H1 (cell line): ENCODE data around the gene SEMA6D. TPM values are rescaled to one million over a fixed set of nuclear protein-coding genes. Genes with fewer than 3 reads are reported as not detected.

Source experiments
- CTCF ChIA-PET: fragments of 300-600 bp; sonication (Branson Sonifier 250); formaldehyde crosslinking; loops from one replicate; lab custom pipeline; 2021; ENCODE audit not compliant: partially characterized antibody; lab: Charles Lee
- POLR2A ChIA-PET: fragments of 300-600 bp; sonication (Branson Sonifier 250); formaldehyde crosslinking; loops from one replicate; lab custom pipeline; 2021; ENCODE audit warnings: inconsistent platforms; ENCODE audit not compliant: partially characterized antibody; lab: Charles Lee
- DNase-seq, 2 experiments: peaks; one replicate each; pipeline versions ENCODE4 v3.0.0 to v3.0.0-alpha.2; 2010 to 2022; ENCODE audit warnings: low spot score in 2 of 2, low read depth in 1 of 2, mixed read lengths in 1 of 2
- FAIRE-seq: peaks from 2 replicates; lab custom pipeline; 2011; peaks lifted over from hg19 to GRCh38; lab: Jason Lieb, UNC
- H2AFZ ChIP-seq: 2 replicates; pipeline ENCODE4 v1.8.1; 2012; ENCODE audit warnings: low read length, inconsistent platforms
- H2AK5ac ChIP-seq: 2 replicates; pipeline ENCODE4 v1.6.1; 2013; ENCODE audit warnings: low read depth, low read length
- H2BK120ac ChIP-seq: replicated peaks from 2 replicates; pipeline ENCODE3; 2013; ENCODE audit warnings: low read depth, low read length, inconsistent platforms
- H2BK12ac ChIP-seq: 2 replicates; pipeline ENCODE4 v1.6.1; 2013; ENCODE audit warnings: low read depth, low read length
- H2BK15ac ChIP-seq: 2 replicates; pipeline ENCODE4 v1.6.1; 2013; ENCODE audit warnings: low read length
- H2BK20ac ChIP-seq: 2 replicates; pipeline ENCODE4 v1.6.1; 2013; ENCODE audit warnings: low read length
- H2BK5ac ChIP-seq: 2 replicates; pipeline ENCODE4 v1.6.1; 2013; ENCODE audit warnings: low read depth, low read length
- H3K14ac ChIP-seq: 2 replicates; pipeline ENCODE4 v1.6.1; 2013; ENCODE audit warnings: inconsistent platforms; ENCODE audit not compliant: insufficient read length
- H3K18ac ChIP-seq: 2 replicates; pipeline ENCODE4 v1.6.1; 2013; ENCODE audit warnings: low read length; ENCODE audit errors: extremely low read depth
- H3K23ac ChIP-seq: 2 replicates; pipeline ENCODE4 v1.6.1; 2013; ENCODE audit warnings: inconsistent platforms; ENCODE audit not compliant: insufficient read length
- H3K23me2 ChIP-seq: 2 replicates; pipeline ENCODE4 v1.6.1; 2013; ENCODE audit warnings: low read depth, low read length
- H3K27ac ChIP-seq: 2 replicates; pipeline ENCODE4 v1.6.1; 2011; ENCODE audit warnings: low read depth, low read length, inconsistent platforms
- H3K27me3 ChIP-seq, 4 experiments: replicated peaks in 1 of 4; 1 replicate in 1 of 4; 2 replicates in 3 of 4; pipeline versions ENCODE4 v1.6.1 to v1.8.1; 2011 to 2013; ENCODE audit warnings: low read length in 3 of 4, mild to moderate bottlenecking in 3 of 4, inconsistent platforms in 2 of 4, mixed read lengths in 2 of 4, moderate library complexity in 1 of 4; ENCODE audit not compliant: control insufficient read depth in 3 of 4, insufficient read depth in 3 of 4; ENCODE audit errors: extremely low read depth in 1 of 4
- H3K36me3 ChIP-seq, 4 experiments: 2 replicates each; pipeline versions ENCODE4 v1.6.1 to v1.8.1; 2011 to 2013; ENCODE audit warnings: mild to moderate bottlenecking in 4 of 4, low read length in 3 of 4, moderate library complexity in 2 of 4, control low read depth in 1 of 4, inconsistent platforms in 1 of 4; ENCODE audit not compliant: insufficient read depth in 4 of 4, control insufficient read depth in 2 of 4
- H3K4ac ChIP-seq: replicated peaks from 2 replicates; pipeline ENCODE3; 2013; ENCODE audit warnings: low read length, low read depth, mixed read lengths, inconsistent platforms; ENCODE audit not compliant: insufficient read length
- H3K4me1 ChIP-seq, 4 experiments: replicated peaks in 1 of 4; 1 replicate in 1 of 4; 2 replicates in 3 of 4; pipeline versions ENCODE4 v1.6.1 to v1.8.1; 2011 to 2013; ENCODE audit warnings: low read length in 3 of 4, inconsistent platforms in 2 of 4, mixed read lengths in 1 of 4; ENCODE audit not compliant: insufficient read depth in 4 of 4, control insufficient read depth in 3 of 4
- H3K4me2 ChIP-seq, 2 experiments: 2 replicates each; pipeline versions ENCODE4 v1.6.1 to v1.8.1; 2011 to 2013; ENCODE audit warnings: low read depth in 2 of 2, low read length in 2 of 2, control low read depth in 1 of 2, inconsistent platforms in 1 of 2, mild to moderate bottlenecking in 1 of 2; ENCODE audit not compliant: insufficient read depth in 1 of 2
- H3K4me3 ChIP-seq, 4 experiments: fragments of 200-600, 300-600 bp in 1 of 4; sonication (generic), shearing (Covaris generic), sonication (Bioruptor Twin) in 1 of 4; 2 replicates each; pipeline versions ENCODE4 v1.5.1 to v1.8.1; 2011 to 2016; ENCODE audit warnings: low read length in 4 of 4, low read depth in 3 of 4, control low read depth in 2 of 4, inconsistent platforms in 2 of 4, mild to moderate bottlenecking in 2 of 4, mixed read lengths in 1 of 4, moderate library complexity in 1 of 4; ENCODE audit not compliant: insufficient read depth in 2 of 4; ENCODE audit errors: extremely low read depth in 1 of 4
- H3K56ac ChIP-seq: replicated peaks from 2 replicates; pipeline ENCODE3; 2013; ENCODE audit warnings: low read depth, mild to moderate bottlenecking, mixed read lengths, low read length, inconsistent platforms; ENCODE audit not compliant: insufficient read length
- H3K79me1 ChIP-seq: 2 replicates; pipeline ENCODE4 v1.6.1; 2013; ENCODE audit warnings: low read depth, low read length, control low read depth
- H3K79me2 ChIP-seq, 2 experiments: 2 replicates each; pipeline versions ENCODE4 v1.6.1 to v1.8.1; 2012 to 2013; ENCODE audit warnings: low read length in 2 of 2, mild to moderate bottlenecking in 2 of 2, inconsistent platforms in 1 of 2; ENCODE audit not compliant: insufficient read depth in 2 of 2, control insufficient read depth in 1 of 2
- H3K9ac ChIP-seq, 4 experiments: replicated peaks in 1 of 4; 1 replicate in 1 of 4; 2 replicates in 3 of 4; pipeline versions ENCODE4 v1.6.1 to v1.8.1; 2011 to 2013; ENCODE audit warnings: low read depth in 3 of 4, low read length in 3 of 4, control low read depth in 2 of 4, mild to moderate bottlenecking in 2 of 4, moderate library complexity in 2 of 4, inconsistent platforms in 1 of 4; ENCODE audit errors: extremely low read depth in 1 of 4
- H3K9me3 ChIP-seq, 2 experiments: 2 replicates each; pipeline versions ENCODE4 v1.6.1 to v1.8.1; 2012 to 2013; ENCODE audit warnings: mild to moderate bottlenecking in 2 of 2, moderate library complexity in 2 of 2, control low read depth in 1 of 2, inconsistent platforms in 1 of 2, low read depth in 1 of 2, low read length in 1 of 2, mixed read lengths in 1 of 2; ENCODE audit not compliant: insufficient read depth in 2 of 2
- H4K20me1 ChIP-seq, 2 experiments: replicated peaks in 1 of 2; 2 replicates each; pipeline versions ENCODE3 to v1.8.1; 2011 to 2013; ENCODE audit warnings: inconsistent platforms in 2 of 2, low read length in 2 of 2, mild to moderate bottlenecking in 1 of 2; ENCODE audit not compliant: insufficient read depth in 2 of 2, control insufficient read depth in 1 of 2
- H4K5ac ChIP-seq: 2 replicates; pipeline ENCODE4 v1.6.1; 2013; ENCODE audit warnings: low read length, low read depth, mixed read lengths, inconsistent platforms; ENCODE audit not compliant: insufficient read length
- H4K8ac ChIP-seq: 2 replicates; pipeline ENCODE4 v1.8.0; 2013; ENCODE audit warnings: mild to moderate bottlenecking, moderate library complexity, low read length, inconsistent platforms; ENCODE audit not compliant: insufficient read depth; ENCODE audit errors: extremely low read depth
- H4K91ac ChIP-seq: replicated peaks from 2 replicates; pipeline ENCODE3; 2013; ENCODE audit warnings: low read length, mixed read lengths, inconsistent platforms; ENCODE audit not compliant: insufficient read length
- CBX8 ChIP-seq: fragments of 300-800, 300-1000 bp; sonication (generic); IDR thresholded peaks from 2 replicates; pipeline ENCODE4 v1.7.1; 2016; ENCODE audit warnings: low read depth, low read length, borderline replicate concordance
- CHD1 ChIP-seq: IDR thresholded peaks from 2 replicates; pipeline ENCODE4 v1.6.1; 2012; ENCODE audit warnings: low read depth, low read length, improper control_type of control experiment
- CREB1 ChIP-seq: IDR thresholded peaks from 2 replicates; pipeline ENCODE4 v1.6.1; 2012; ENCODE audit warnings: inconsistent platforms
- CTBP2 ChIP-seq: IDR thresholded peaks from 2 replicates; pipeline ENCODE4 v1.7.0; 2011; ENCODE audit warnings: borderline replicate concordance, mild to moderate bottlenecking, moderate library complexity, mixed read lengths, low read length; ENCODE audit not compliant: insufficient read depth, insufficient read length
- EP300 ChIP-seq, 2 experiments: IDR thresholded peaks; 1 replicate in 1 of 2; 2 replicates in 1 of 2; pipeline ENCODE4 v1.6.1; 2011 to 2012; ENCODE audit warnings: low read depth in 2 of 2, low read length in 2 of 2, mild to moderate bottlenecking in 2 of 2, borderline replicate concordance in 1 of 2, inconsistent platforms in 1 of 2, moderate library complexity in 1 of 2
- HDAC2 ChIP-seq, 2 experiments: fragments of 300-600 bp in 1 of 2; sonication (generic) in 1 of 2; IDR thresholded peaks; 2 replicates each; pipeline ENCODE4 v1.6.1; 2011 to 2012; ENCODE audit warnings: low read depth in 2 of 2, low read length in 2 of 2, mild to moderate bottlenecking in 2 of 2, moderate library complexity in 2 of 2, borderline replicate concordance in 1 of 2, inconsistent platforms in 1 of 2
- KDM5A ChIP-seq: fragments of 200-600 bp; IDR thresholded peaks from 2 replicates; pipeline ENCODE4 v1.7.1; 2012; ENCODE audit warnings: mild to moderate bottlenecking, low read length, inconsistent platforms, mixed read lengths
- PHF8 ChIP-seq: fragments of 200-600 bp; sonication (generic); conservative IDR thresholded peaks from 2 replicates; pipeline ENCODE4 v1.7.1; 2012; ENCODE audit warnings: low read depth, mild to moderate bottlenecking, inconsistent platforms, low read length, moderate library complexity
- WGBS, 2 experiments: shearing (Covaris generic) in 1 of 2; methylation state at CpG; one replicate each; pipeline versions ENCODE4 v1.1.6 to v1.1.7; 2013 to 2015; ENCODE audit warnings: low lambda C conversion rate in 2 of 2, mixed read lengths in 2 of 2, inconsistent platforms in 1 of 2, low coverage in 1 of 2, missing lambda C conversion rate in 1 of 2; ENCODE audit not compliant: insufficient replicate concordance in 2 of 2, insufficient coverage in 1 of 2, insufficient read length in 1 of 2; ENCODE audit errors: extremely low coverage in 1 of 2, missing lambda C conversion rate in 1 of 2; 5-methylcytosine and 5-hydroxymethylcytosine counted together
- polyA plus RNA-seq, 7 experiments: library from polyadenylated mRNA; depleted of rRNA in 3 of 7; stranded (reverse) in 5 of 7; unstranded in 2 of 7; fragments of >200 nt in 5 of 7; fragments of 200-250 nt in 2 of 7; gene quantifications; 1 replicate in 5 of 7; 2 replicates in 1 of 7; 4 replicates in 1 of 7; pipeline versions ENCODE4 v1.2.1 to v1.2.3, GENCODE V29; 2011 to 2013; ENCODE audit warnings: missing spikeins in 2 of 7, mixed read lengths in 2 of 7
- total RNA-seq: library from RNA; stranded (reverse); fragmentation: NEBNext Ultra II Directional; extraction: Animal tissue kit (Norgen Biotek cat#: 25700); gene quantifications from 2 replicates; pipeline ENCODE4 v1.2.1, GENCODE V29; 2021

The SEMA6D gene
- total and polyA plus RNA-seq, 2 of the 8 experiments (the other 6 are each of a cell fraction or from before 2014, with no cell fraction given), result 2.2 to 3.8 TPM

DNA sequence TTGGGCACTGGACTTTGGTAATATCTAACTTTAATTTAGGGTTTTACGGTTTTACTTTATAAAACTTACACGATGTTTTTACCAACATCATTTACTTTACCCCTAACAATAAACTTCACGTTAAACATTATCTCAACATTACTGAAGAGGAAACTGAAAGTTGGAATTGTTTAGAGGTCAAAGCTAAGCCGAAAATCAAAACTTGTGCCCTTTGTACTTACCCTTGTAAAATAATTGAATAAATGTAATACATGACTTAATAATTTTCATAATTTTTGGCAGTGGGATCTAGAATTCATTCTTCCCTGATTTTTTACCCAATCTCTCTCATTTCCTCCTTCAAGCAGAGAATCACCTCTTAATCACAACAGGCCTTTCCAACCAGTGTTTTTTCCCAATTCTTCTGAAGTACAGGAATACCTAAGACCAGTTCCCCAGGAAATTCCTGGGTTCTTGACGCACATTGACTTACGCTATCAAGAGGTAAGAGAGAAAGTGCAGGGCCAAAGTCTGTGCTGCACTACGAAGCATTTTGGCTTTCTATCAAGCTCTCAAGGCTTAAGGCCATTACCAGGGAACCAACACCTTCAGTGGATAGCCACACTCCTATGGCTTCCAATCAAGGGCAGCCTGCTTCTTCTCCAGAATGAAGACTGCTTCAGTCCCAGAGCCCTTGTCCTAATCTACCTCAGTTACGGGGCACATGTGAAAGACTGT is 11.9 kb upstream of the SEMA6D start:
- H4K20me1 ChIP-seq, result no peaks in the 10 kb centered on the region
- H3K23ac ChIP-seq, result no peak overlapping the region
- H3K4ac ChIP-seq, result no peak overlapping the region
- FAIRE-seq (no peak), DNase-seq (no peak)
- no peak overlapping the region for H2BK20ac ChIP-seq
- no peaks in the 10 kb centered on the region for H3K9me3 ChIP-seq
- no peaks in the 10 kb centered on the region for H3K36me3 ChIP-seq
- no peak overlapping the region for H3K4me3 ChIP-seq
- no peak overlapping the region for H2AK5ac ChIP-seq
- no peaks in the 10 kb centered on the region for H3K79me2 ChIP-seq
- no peak overlapping the region for H4K5ac ChIP-seq
- no peaks in the 10 kb centered on the region for H3K27me3 ChIP-seq
- no peaks in the 10 kb centered on the region for H3K4me1 ChIP-seq
- H2AFZ ChIP-seq, result peak overlapping the region; percentile 78
- H3K9ac ChIP-seq, result no peak overlapping the region
- no peak for TF ChIP-seq EP300 (IDR thresholded peaks at IDR 0.05; ENCODE audit: borderline replicate concordance in 1 of 2, low read depth in 2 of 2, low read length in 2 of 2)
- no peak for TF ChIP-seq PHF8
- no peak for TF ChIP-seq CTBP2
- no peak for TF ChIP-seq CREB1
- no peak for TF ChIP-seq CBX8
- no peak for TF ChIP-seq HDAC2 (IDR thresholded peaks at IDR 0.05; ENCODE audit: borderline replicate concordance in 1 of 2, low read depth in 2 of 2, low read length in 2 of 2)
- TF ChIP-seq KDM5A, result no peak
- TF ChIP-seq CHD1, result no peak
- H2BK12ac ChIP-seq, result no peak overlapping the region
- no peak overlapping the region for H3K27ac ChIP-seq
- H4K91ac ChIP-seq, result no peak overlapping the region
- no peak overlapping the region for H2BK15ac ChIP-seq
- no peak overlapping the region for H3K56ac ChIP-seq
- no peaks in the 10 kb centered on the region for H3K23me2 ChIP-seq
- H3K79me1 ChIP-seq, result no peaks in the 10 kb centered on the region
- no peak overlapping the region for H4K8ac ChIP-seq
- H3K14ac ChIP-seq, result no peak overlapping the region
- POLR2A ChIA-PET, result no interaction called here
- H3K4me2 ChIP-seq, result no peak overlapping the region
- no peak overlapping the region for H3K18ac ChIP-seq
- H2BK120ac ChIP-seq, result no peak overlapping the region
- no peak overlapping the region for H2BK5ac ChIP-seq
- CTCF ChIA-PET, result interaction anchor here (1.0 to 1.6 kb wide), 2 partner anchors 248 to 282 kb away, joined by 3 to 5 read pairs; no protein-coding TSS in a partner anchor
- 96 to 100% methylated on average over 2 to 8 of the region's 8 CpGs for WGBS, 2 experiments
